Measurements from ENCODE around the gene ZDHHC21. TPM values are rescaled to one million over a fixed set of nuclear protein-coding genes. Genes with fewer than 3 reads are reported as not detected.

The ZDHHC21 gene
- total RNA-seq, 1 donor from 2014 or later: 10.1 TPM

GRCh38 chr9:14662060-14662453, 31.2 kb downstream of the ZDHHC21 start:
- TF ChIP-seq, protein P1, sequence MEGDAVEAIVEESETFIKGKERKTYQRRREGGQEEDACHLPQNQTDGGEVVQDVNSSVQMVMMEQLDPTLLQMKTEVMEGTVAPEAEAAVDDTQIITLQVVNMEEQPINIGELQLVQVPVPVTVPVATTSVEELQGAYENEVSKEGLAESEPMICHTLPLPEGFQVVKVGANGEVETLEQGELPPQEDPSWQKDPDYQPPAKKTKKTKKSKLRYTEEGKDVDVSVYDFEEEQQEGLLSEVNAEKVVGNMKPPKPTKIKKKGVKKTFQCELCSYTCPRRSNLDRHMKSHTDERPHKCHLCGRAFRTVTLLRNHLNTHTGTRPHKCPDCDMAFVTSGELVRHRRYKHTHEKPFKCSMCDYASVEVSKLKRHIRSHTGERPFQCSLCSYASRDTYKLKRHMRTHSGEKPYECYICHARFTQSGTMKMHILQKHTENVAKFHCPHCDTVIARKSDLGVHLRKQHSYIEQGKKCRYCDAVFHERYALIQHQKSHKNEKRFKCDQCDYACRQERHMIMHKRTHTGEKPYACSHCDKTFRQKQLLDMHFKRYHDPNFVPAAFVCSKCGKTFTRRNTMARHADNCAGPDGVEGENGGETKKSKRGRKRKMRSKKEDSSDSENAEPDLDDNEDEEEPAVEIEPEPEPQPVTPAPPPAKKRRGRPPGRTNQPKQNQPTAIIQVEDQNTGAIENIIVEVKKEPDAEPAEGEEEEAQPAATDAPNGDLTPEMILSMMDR (conservative IDR thresholded peaks at IDR 0.05): no peak
- Mint-ChIP-seq H3K27ac (no peak overlapping the region), H3K27me3 (no peaks in the 10 kb centered on the region), H3K4me1 (ENCODE audit: unreplicated experiment) (no peaks in the 10 kb centered on the region), H3K36me3 (peaks cover 25% of the 10 kb centered on the region), H3K4me3 (no peak overlapping the region), H3K9me3 (no peaks in the 10 kb centered on the region)
- no peak for DNase-seq (ENCODE audit: extremely low spot score, unreplicated experiment)

DNA sequence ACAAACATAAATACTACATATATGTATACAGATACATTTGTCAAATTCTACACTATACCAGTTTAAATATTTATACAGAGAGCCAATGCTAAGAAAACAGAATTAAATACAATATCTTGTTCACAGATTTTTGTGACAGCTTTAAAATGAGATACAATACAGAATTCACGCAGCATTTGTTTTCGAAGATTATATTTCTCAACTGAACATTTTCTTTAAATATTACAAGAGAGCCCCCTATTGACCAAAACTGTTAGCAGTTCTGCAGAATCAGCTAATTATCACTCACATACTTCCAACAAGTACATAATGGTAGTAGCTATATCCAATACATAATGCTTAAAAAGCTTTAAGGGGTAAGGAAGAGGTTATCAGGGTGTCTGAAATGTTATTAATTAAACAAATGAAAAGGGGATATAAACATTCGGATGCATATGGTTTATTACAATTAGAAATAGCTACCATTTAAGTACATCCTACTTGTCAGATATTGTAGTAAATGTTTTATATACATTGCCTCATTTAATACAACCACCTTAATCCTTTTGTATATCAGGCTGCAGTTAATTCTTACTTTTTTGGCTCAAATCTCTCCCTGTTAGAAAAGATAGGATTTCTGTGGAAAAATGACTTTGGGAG, 31.7 kb downstream of the ZDHHC21 start:
- DNase-seq (ENCODE audit: extremely low spot score, unreplicated experiment): no peak
- Mint-ChIP-seq H3K4me1 (ENCODE audit: unreplicated experiment) (no peaks in the 10 kb centered on the region), H3K27ac (no peak overlapping the region), H3K27me3 (no peaks in the 10 kb centered on the region), H3K9me3 (no peaks in the 10 kb centered on the region), H3K36me3 (peaks cover 29% of the 10 kb centered on the region), H3K4me3 (no peak overlapping the region)
- TF ChIP-seq, protein P1 (conservative IDR thresholded peaks at IDR 0.05): peak; percentile 81

GRCh38 chr9:14660721-14661120, 32.5 kb downstream of the ZDHHC21 start:
- no peak for DNase-seq (ENCODE audit: extremely low spot score, unreplicated experiment)
- no peaks in the 10 kb centered on the region for H3K4me1 Mint-ChIP-seq (ENCODE audit: unreplicated experiment)

DNA sequence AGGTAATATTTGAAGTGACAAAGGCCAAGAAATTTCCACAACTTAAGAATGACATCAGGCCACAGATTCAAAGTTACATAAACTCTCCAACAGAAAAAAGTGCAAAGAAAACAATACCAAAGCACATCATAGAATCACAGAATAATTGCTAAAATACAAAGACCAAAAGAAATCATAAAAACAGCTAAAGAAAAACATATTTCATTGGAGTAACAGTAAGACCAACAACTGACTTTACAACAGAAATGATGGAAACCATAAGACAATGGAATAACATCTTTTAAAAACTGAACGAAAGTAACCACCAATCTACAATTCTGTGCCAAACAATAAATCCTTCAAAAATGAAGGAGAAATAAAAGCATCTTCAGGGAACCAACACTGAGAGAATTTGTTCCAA, 38.3 kb downstream of the ZDHHC21 start:
- no peak overlapping the region for H3K4me3 Mint-ChIP-seq
- DNase-seq (ENCODE audit: extremely low spot score, unreplicated experiment): no peak
- H3K4me1 Mint-ChIP-seq (ENCODE audit: unreplicated experiment): no peaks in the 10 kb centered on the region
- no peaks in the 10 kb centered on the region for H3K27me3 Mint-ChIP-seq
- TF ChIP-seq, protein P1 (conservative IDR thresholded peaks at IDR 0.05): no peak
- no peak overlapping the region for H3K27ac Mint-ChIP-seq
- peaks cover 7% of the 10 kb centered on the region for H3K9me3 Mint-ChIP-seq
- peaks cover 55% of the 10 kb centered on the region for H3K36me3 Mint-ChIP-seq

More at GRCh38 chr9:14660721-14661120, 32.5 kb downstream of the ZDHHC21 start:
- H3K27me3 Mint-ChIP-seq: no peaks in the 10 kb centered on the region
- no peak overlapping the region for H3K27ac Mint-ChIP-seq
- no peak overlapping the region for H3K4me3 Mint-ChIP-seq
- H3K9me3 Mint-ChIP-seq: no peaks in the 10 kb centered on the region
- TF ChIP-seq, protein P1 (conservative IDR thresholded peaks at IDR 0.05): no peak
- H3K36me3 Mint-ChIP-seq: peaks cover 35% of the 10 kb centered on the region

- TF ChIP-seq, protein P1 (conservative IDR thresholded peaks at IDR 0.05): no peak
- H3K4me3 Mint-ChIP-seq: no peak overlapping the region
- no peaks in the 10 kb centered on the region for H3K4me1 Mint-ChIP-seq (ENCODE audit: unreplicated experiment)
- DNase-seq (ENCODE audit: extremely low spot score, unreplicated experiment): no peak
- H3K27me3 Mint-ChIP-seq: no peaks in the 10 kb centered on the region
- no peak overlapping the region for H3K27ac Mint-ChIP-seq
- peaks cover 45% of the 10 kb centered on the region for H3K36me3 Mint-ChIP-seq
- peaks cover 7% of the 10 kb centered on the region for H3K9me3 Mint-ChIP-seq
Measured at GRCh38 chr9:14653511-14653910, 39.7 kb downstream of the ZDHHC21 start.

Data from type B pancreatic cell (in vitro differentiated cells).